HG03139 (cell line): Measurements from ENCODE around the gene HDLBP.

ENCODE experiments used
- ATAC-seq: cut with Tn5 transposase; IDR thresholded peaks from one replicate; pipeline ENCODE4 v1.9.1; 2021; ENCODE audit not compliant: unreplicated experiment

HDLBP gene

DNA sequence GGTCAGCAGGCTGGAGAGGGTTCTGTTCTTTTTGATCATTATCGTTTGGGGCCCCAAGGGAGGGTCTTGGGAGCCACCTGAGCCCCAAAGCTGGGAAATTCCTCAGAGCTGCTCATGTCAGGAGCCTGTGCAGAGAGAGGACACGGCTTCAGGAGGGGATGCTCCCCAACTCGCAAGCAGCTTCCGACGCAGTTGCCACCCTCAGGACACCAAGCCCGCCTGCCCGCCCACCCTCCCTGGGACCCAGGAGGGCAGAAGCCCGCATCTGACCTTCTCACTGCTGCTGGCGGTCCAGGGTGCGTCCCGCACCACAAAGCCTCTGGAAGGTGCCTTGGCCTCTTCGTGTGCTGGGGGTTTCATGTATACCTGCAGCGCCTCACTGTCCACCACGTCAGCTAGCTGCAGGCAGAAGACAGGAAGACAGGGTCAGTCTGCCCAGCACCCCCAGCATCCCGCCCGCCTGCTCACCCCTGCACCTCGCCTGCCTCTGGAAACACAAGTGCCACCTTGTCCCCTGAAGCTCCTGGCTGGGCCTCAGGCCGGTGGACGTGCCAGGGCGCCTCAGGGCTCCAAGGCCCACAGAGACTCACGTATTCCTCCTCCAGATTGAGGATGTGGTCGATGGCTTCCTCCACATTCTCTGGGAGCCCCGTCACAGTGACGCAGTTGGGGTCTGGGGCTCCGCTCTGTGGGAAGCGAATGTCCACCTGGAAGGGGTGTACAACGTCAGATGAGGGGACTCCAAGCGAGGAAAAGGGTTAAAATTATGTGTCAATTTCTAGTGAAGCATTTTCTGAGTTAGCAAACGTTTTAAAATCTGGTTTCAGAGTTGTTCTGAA lies 85.7 kb downstream of the HDLBP start:
- no peak for ATAC-seq

DNA sequence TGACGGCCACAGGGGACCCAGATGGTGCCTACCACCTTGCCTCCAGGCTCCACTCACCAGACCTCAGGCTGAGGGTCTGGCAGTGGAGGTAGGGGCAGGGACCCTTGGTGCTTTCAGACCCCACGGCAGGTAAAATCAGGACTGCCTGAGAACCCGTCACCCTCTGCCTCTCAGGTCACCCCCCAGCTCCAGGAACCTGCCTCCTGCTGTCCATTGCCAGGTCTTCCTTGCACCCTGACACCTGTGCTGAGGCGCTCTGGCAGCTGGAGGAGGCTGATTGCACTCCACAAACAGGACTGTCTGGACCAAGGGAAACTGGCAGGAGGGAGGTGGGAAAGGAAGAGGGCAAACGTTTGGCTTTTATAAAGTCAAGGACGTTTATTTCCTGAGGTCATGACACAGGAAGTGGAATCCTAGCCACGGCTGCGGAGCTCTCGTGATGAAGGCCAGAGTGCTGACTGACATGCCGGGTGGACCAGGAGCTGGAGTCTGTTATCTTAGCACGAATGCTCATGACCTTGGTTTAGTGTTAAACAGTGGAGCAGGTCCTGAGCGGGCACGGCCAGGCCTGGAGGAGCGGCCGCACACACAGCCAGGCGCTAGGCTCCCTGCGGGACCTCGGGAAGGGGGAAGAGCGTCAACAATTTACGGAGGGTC lies 86.5 kb downstream of the HDLBP start:
- no peak for ATAC-seq

DNA sequence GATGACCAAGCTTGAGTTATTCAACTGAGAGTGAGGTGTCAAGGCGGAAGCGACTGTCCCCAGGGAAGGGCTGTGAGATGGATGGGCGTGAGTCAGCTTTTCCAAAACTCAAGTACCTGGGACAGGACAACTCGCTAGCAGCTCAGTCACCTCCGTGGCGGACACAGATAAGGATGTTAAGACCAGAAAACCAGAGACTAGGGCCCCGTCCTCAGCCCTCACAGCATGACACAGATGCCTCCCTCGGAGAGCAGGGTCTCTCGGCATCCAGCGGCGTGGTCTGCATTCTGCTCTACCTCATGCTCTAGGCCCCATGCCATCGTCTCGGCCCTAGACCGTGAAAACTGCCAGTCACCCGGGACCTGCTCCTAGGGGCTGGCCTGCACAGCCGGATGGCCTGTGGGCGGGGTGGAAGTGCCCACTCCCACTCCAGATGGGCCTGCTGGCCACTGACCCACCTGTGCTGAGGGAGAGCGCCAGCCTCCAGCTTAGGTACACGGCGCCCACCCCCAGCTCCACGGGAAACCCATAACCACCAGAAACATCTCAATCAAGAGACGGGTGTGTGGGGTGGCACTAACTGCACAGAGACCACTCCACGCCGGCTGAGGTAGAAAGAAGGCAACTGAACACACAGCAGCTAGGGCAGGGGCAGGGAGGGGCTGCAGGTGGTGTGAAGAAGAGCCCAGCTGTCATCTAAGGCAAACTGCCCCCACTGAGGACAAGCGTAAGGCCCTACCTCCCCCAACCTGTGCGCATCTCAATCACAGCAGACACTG lies 87.2 kb downstream of the HDLBP start:
- ATAC-seq = no peak

DNA sequence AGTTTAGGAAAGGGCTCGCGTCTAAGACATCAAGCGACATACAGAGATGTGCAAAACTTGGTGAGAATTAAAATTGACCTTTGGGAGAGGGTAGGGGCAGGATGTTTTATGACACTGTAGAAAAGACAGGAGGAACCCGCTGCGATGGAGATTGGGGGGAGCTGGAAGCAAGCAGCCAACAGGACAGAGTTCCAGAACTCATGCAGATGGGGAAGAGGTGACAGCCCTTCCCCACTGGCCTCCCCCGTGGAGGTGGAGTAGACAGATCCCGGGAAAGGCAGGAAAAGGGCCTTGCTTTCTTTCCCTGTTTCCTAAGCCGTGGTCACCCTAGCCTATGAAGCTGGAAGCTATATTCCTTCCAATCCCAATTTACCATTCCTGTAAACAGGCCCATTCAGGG lies 87.9 kb downstream of the HDLBP start:
- ATAC-seq = no peak

DNA sequence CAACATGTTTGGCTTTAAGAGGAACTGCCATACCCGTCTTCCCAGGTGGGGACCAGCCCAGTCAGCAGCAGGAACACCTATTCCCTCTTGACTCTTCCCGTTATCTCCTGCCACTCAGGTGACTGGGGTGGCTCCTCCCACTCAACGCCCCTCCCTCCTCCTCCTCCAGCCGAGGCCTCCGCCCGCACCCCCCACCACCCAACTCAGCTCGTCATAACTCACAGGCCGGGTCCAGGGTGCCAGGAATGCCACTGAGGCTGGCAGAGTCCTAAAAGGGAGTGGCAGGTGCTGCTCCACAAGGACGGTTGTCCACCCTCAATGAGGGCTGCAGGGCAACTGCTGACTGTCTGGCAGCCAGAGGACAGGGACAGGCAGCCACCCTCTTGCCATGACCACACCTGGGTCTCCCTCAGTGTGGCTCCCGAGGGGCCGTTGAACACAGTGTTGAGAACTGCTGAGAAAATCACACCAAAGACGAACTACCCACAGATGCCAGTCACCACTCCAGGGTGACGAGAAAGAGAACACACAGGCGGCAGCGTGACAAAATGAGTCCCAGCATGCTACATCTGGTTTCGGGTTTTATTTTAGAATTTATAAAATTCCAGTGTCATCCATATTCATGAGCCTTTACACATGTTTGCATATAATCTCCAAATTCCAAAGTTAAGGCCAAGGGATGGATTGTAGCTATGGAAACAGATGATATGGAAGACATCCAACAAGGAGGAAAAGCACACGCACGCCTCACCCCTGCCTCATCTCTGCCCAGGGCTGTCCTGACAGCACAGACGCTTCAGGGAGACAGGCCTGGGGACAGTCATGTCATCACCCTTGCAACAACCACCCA lies 88.5 kb downstream of the HDLBP start:
- no peak for ATAC-seq

DNA sequence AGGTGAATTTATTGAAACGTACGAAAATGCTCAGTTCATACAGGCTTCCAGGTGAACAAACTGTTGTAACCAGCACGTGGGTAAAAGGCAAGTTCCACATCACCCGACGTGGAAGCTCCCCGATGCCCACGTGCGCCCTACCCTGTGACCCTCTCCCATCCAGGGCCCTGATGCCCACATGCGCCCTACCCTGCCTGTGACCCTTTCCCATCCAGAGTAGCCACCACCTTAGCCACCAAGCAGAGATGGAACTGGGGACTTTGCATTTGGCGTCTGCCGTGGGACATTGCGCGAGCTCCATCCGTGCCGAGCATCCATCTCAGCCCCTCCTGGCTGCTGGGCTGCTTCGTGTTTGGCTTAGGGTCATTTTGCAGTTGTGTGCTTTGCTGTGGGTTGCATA lies 89.5 kb downstream of the HDLBP start:
- ATAC-seq = no peak

DNA sequence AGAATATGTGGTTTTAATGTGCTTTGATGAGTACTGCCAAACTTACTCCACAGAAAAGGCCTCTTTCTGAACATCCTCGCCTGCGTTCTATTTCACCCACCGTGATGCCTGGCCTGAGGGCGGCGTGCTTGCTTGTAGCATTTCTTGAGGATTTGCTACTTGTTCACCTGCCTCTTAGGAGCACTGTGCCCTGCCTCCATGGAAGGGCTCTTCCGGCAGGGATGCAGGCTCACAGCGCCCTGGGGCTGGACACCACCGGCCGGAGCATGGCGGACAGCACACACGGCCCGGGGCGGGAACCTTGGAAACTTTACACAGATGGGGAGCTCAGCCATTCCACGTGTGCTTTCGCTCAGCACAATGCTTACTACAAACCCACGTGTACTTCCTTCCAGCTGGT lies 89.9 kb downstream of the HDLBP start:
- no peak for ATAC-seq

DNA sequence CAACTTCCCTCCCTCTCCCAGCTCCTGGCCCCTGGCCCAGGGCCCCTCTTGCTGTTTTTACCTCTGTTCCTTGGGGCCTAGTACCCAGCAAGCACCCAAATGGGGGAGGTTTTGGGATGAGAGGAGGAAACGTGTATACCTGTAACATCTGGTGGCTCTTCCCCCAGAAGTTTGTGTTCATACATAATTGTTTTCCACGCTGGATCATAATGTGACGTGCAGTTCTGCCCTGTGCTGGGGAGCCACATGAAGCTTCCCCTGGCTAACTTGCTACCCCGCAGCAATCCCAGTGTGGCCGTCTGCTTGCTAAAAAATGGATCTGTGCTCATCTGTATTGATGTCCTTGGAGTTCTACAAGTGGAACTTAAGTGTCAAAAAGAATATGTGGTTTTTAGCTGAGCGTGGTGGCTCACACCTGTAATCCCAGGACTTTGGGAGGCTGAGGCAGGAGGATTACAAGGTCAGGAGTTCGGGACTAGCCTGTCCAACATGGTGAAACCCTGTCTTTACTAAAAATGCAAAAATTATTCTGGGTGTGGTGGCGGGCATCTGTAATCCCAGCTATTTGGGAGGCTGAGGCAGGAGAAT lies 90.5 kb downstream of the HDLBP start:
- no peak for ATAC-seq

DNA sequence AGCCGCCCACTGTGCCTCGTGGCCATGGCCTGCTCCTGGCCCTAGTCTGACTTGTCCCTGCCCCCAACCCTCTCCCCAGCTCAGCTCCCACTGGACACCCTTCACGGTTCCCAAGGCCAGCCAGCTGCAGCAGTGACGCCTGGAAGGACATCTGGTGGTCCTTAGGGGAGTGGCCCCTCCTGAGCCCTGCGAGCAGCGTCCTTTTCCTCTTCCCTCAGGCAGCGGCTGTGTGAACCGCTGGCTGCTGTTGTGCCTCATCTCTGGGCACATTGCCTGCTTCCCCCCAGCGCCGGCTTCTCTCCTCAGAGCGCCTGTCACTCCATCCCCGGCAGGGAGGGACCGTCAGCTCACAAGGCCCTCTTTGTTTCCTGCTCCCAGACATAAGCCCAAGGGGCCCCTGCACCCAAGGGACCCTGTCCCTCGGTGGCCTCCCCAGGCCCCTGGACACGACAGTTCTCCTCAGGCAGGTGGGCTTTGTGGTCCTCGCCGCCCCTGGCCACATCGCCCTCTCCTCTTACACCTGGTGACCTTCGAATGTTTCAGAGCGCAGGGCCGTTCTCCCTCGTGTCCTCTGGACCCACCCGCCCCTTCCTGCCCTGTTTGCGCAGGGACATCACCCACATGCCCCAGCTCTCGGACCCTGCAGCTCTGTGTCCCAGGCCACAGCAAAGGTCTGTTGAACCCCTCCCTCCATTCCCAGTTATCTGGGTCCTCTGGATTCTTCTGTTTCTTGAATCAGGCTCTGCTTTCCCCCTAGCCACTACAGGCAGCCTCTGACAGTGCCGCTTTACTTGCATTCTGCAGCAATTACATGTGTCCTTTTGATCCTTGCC lies 91.2 kb downstream of the HDLBP start:
- ATAC-seq = no peak

DNA sequence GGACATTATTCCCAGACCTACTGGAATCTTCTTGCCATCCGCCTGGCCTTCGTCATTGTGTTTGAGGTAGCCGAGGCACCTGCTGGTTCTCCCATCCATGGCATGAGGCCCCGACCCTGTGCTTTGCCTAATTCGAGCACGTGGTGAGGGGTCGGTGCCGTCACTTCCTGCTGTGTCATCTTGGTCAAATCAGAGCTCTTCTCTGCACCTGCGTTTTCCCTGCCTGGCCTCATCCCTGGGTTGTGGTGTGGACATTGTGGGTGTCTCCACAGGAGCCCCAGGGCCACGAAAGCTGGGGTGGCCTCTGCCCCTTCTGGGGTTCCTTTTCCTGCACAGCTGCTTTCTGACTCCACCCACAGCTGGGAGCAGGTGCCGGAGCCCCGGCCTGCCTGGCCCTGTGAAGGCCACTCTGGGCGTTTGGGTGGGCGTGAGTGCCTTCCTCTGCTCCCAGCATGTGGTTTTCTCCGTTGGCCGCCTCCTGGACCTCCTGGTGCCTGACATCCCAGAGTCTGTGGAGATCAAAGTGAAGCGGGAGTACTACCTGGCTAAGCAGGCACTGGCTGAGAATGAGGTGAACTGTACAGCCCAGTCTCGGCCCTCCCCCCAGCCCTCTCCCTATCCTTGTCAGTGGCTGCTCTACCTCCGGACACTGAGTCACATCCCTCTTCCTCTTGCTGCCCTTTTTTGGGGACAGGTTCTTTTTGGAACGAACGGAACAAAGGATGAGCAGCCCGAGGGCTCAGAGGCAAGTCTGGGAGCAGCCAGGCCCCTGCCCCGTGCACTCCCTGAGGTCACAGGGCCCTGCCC lies 92.1 kb downstream of the HDLBP start:
- ATAC-seq = no peak

DNA sequence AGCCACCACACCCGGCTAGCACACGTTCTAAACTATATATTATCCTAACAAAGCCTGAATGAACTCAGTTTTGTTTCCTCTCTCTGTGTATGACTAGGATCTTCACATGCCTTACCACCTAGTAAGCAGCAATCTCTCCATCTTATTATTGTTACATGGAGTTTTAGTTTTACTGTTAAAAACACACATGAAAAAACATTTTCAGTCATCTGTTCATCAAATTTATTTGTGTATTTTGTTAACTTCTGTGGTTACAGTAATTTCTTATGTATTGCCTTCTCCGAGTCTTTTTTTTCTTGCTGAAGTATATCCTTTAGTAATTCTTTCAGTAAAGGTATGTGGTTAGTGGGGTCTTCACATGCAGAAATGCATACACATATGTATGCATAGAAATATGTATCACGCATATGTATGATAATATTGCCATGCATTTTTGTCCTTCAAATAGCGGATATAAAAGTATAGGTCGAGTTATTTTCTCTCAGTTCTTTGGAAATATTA lies 95.6 kb downstream of the HDLBP start:
- no peak for ATAC-seq

DNA sequence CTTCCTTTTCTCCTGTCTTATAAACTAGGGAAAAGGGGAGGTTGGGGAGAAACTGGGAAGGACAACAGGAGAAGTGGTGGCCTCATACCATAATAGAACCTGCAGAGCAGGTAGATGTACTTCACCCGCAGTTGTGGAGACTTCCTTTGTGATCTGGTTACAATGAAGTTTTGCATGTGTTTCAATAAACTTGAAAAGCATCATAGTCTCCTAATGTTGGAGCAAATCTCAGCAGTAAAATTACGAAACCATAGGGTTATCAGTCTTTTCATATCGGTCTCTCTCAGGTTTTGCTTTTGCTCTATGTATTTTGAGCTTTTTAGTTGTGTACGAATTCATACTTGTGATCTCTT lies 96.5 kb downstream of the HDLBP start:
- ATAC-seq = no peak

DNA sequence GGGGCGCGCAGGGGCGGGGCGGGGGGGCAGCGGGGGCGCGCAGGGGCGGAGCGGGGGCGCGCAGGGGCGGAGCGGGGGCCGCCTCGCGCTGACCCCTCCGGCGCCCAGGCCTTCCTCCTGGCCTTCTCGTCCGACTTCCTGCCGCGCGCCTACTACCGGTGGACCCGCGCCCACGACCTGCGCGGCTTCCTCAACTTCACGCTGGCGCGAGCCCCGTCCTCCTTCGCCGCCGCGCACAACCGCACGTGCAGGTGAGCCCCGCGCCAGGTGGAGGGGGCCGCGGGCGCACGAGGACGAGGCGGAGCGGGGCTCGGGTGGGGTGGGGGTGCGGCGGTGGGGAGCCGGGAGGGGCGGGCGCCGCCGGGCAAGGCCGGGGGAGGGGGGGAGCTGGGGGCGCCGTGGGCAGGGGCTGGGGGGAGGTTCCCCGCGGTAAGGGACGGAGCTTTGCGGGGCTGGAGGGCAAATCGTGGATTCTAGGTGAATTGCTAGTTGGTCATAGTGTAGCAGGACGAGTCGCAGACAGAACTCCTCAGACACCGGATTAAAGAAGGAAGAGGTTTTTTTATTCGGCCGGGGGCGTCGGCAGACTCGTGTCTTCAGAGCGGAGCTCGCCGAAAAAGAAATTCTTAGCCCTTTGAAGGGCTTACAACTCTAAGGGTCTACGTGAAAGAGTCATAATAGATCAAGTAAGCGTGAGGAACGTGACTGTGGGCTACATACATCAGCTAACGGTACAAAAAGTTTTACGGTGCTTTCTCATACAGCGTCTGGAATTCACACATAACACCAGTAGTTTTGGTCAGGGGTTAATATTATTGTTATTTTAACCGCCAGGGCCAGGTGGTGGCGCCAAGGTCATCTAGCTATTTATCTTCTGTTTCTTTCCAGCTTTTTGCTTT lies 97.1 kb downstream of the HDLBP start:
- ATAC-seq = no peak

DNA sequence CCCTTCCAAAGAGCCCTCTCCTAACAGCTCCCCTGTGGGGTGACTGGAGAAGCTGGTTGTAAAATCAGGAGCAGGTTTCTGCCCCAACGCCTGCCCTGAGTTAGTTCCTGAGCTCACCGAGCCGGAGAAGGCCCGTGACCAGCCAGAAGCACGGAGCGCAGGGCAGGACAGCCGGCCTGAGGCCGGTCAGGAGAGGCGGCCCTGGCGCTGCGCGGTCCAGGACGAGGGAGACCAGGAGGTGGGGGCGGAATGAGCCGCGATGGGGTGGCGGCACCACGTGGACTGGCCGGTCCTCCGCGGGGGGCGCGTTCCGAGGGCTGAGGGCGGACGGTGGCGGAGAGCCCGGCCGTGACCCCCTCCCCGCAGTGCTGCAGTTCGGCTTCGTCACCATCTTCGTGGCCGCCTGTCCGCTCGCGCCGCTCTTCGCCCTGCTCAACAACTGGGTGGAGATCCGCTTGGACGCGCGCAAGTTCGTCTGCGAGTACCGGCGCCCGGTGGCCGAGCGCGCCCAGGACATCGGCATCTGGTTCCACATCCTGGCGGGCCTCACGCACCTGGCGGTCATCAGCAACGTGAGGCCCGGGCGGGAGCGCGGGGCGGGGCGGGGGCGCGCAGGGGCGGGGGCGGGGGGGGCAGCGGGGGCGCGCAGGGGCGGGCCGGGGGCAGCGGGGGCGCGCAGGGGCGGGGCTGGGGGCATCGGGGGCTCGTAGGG lies 98.0 kb downstream of the HDLBP start:
- no peak for ATAC-seq

DNA sequence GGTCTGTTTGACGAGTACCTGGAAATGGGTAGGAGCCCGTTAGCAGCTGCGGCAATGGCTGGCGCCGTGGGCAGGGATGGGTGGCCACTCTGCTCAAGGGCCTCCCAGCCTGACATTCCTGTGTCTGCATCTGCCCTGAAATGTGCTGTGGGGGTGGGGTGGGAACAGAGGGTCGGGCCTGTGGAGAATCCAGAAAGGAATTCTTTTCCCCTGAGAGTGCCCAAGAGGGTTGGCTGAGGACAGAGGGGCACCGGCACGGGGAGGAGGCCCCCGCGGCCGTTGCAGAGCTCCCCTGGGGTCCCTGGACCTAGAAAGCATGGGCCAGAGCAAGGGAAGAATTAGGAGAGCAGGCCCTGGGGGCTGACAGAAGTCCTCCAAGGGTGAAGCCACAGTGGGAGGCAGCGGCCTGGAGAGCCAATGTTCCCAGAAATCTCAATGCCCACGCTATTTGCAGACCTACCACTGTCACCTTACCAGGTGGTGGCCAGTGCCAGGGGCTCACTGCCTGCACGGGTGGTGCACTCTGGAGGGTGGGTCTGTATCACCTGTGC lies 99.2 kb downstream of the HDLBP start:
- no peak for ATAC-seq

DNA sequence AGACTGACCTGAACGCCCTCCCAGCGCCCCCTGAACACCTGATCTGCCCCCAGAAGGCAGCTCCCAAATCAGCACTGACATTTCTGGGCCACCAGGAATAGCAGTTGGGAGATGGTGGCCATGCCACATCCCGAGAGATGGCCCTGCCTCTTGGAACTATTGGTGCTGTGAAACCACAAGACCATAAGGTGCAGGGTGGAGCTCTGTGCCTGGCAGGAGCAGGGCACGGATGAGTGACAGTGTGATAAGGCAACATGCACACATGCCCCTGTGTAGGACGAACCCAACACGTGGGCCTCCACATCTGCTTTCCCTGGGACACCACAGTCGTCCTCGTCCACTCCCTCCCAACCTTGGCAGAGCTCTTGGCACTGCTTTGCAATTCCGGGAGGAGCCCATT lies 100.1 kb downstream of the HDLBP start:
- ATAC-seq = no peak

DNA sequence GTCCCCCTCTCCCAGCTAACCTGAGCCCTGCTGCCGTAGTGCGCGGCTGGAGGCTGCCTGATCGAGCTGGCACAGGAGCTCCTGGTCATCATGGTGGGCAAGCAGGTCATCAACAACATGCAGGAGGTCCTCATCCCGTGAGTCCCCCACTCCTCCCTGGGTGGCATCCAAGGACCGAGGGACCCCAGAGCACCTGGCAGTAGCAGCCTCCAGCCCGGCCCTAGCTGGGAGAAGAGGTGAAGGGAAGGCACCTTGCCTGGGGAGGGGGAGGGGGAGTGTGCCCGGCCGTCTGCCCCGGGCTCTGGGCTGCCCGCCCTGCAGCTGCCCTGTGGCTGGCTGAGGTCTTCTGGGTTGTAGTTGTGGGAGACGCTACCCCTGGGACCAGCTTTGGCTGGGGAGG lies 100.7 kb downstream of the HDLBP start:
- ATAC-seq = no peak
